Measurements from ENCODE around the gene B3GAT3. TPM values are rescaled to one million over a fixed set of nuclear protein-coding genes. Genes with fewer than 3 reads are reported as not detected.

B3GAT3 gene
- total and polyA plus RNA-seq, 10 of the 15 experiments (the other 5 are each of a cell fraction or from before 2014, with no cell fraction given): 0.31 to 52.7 (median 29.8) TPM

DNA sequence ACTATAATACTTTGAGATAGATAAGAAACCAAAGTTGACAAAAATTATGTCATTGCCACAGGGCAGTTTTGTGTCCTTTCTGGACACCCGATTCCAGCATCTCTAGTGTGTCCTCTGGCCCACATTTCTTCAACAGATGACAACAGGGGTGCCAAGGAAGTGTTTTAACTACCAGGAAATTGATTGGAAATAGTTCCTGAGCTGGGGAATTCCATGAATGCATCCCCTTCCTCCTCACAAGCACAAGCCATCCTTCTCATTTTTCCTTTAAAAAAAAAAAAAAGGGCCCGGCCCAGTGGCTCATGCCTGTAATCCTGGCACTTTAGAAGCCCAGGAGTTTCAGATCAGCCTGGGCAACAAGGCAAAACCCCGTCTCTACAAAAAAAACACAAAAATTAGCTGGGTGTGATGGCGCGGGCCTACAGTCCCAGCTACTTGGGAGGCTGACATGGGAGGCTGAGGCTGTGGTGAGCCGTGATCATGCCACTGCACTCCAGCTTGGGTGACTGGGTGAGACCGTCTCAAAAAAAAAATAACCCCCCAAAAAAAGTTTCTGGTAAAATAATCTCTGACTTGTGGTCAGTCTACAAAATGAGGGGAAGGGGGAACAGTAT is 797 bp upstream of the B3GAT3 start:
- POLR2A ChIA-PET: interaction anchor here (0.5 to 5.0 kb wide), 27 partner anchors 12 to 234 kb away, joined by 3 to 50 read pairs (median 5); partner anchors contain the start of genes C11orf98, CSKMT, EEF1G and INTS5
- BruUV-seq (replicated peaks): TSS peak; percentile 86
- 98% methylated on average over 7 of the region's 7 CpGs for WGBS (ENCODE audit: insufficient coverage, insufficient replicate concordance, low lambda C conversion rate, missing lambda C conversion rate)
- Histone ChIP-seq H3K27me3 (replicated peaks in 1 of 2; ENCODE audit: control insufficient read depth in 2 of 2, insufficient read depth in 2 of 2, low read length in 1 of 2) (no peaks in the 10 kb centered on the region), H3K9me3 (replicated peaks; ENCODE audit: control insufficient read depth, insufficient read depth, low read length) (no peaks in the 10 kb centered on the region), H3K9ac (ENCODE audit: control insufficient read depth, insufficient read depth, low read length) (no peak overlapping the region), H3K27ac (ENCODE audit: control insufficient read depth, insufficient read depth) (peak overlapping the region; percentile 54), H4K20me1 (ENCODE audit: control insufficient read depth, insufficient read depth) (no peaks in the 10 kb centered on the region), H3K79me2 (ENCODE audit: control insufficient read depth, insufficient read depth, low read length) (peaks cover 11% of the 10 kb centered on the region), H3K36me3 (ENCODE audit: control insufficient read depth in 2 of 2, insufficient read depth in 2 of 2, low read length in 1 of 2) (peaks cover 8 to 18% of the 10 kb centered on the region in 2 experiments), H3K4me3 (no peak overlapping the region), H3K4me2 (ENCODE audit: control insufficient read depth, insufficient read depth) (no peak overlapping the region), H2AFZ (ENCODE audit: control insufficient read depth, low read depth, low read length) (peak overlapping the region; percentile 15), H3K4me1 (ENCODE audit: control insufficient read depth, insufficient read depth, low read length) (0 out of 2 replicates have a peak, but pooled peaks cover 4% of the 10 kb centered on the region)
- FAIRE-seq (no peak), ATAC-seq (no peak), DNase-seq (ENCODE audit: low read depth, low spot score) (no peak)
- SMC1A ChIA-PET (ENCODE audit: uncharacterized antibody, unreplicated experiment): interaction anchor here (0.6 to 2.6 kb wide), 10 partner anchors 11 to 229 kb away, joined by 3 to 11 read pairs (median 4); partner anchors contain the start of gene TUT1
- TF ChIP-seq PAX8 (IDR thresholded peaks at IDR 0.05) (peak; percentile 71; the same call in 1 of the 2 replicates), FOXM1 (IDR thresholded peaks at IDR 0.05; ENCODE audit: low read depth, low read length) (0 out of 2 replicates have a peak, but pooled peaks have one; percentile 7), EGR1 (IDR thresholded peaks at IDR 0.05; ENCODE audit: borderline replicate concordance in 1 of 2, low read depth in 2 of 2, low read length in 2 of 2) (no peak), CREM (IDR thresholded peaks at IDR 0.05; ENCODE audit: low read depth) (no peak)
- in situ Hi-C loops (cut with MboI) (no loop called here), intact Hi-C loops (cut with micrococcal nuclease; ENCODE audit: unreplicated experiment) (loop anchor here (2.0 kb wide), 1 partner anchor 24 kb away; the partner anchor contains the start of gene GANAB)
- RAD21 ChIA-PET (ENCODE audit: unreplicated experiment): interaction anchor here (0.5 to 3.3 kb wide), 17 partner anchors 9 to 168 kb away, joined by 3 to 25 read pairs (median 5); partner anchors contain the start of genes C11orf98, CSKMT, EEF1G and EML3
- CTCF ChIA-PET: interaction anchor here (0.7 to 2.8 kb wide), 9 partner anchors 11 to 309 kb away, joined by 3 to 12 read pairs (median 5); partner anchors contain the start of genes C11orf98, CSKMT, MTA2 and TUT1
